ENCODE results near the gene SNAI1.
"Not testable (repeated sequence)": the region's sequence is repeated elsewhere in the genome, so short reads cannot be mapped to it uniquely, and the experiment has no call there.

Gene SNAI1

GRCh38 chr20:49987015-49987867 is 4.5 kb downstream of the SNAI1 start:
- no peak for DNase-seq

DNA sequence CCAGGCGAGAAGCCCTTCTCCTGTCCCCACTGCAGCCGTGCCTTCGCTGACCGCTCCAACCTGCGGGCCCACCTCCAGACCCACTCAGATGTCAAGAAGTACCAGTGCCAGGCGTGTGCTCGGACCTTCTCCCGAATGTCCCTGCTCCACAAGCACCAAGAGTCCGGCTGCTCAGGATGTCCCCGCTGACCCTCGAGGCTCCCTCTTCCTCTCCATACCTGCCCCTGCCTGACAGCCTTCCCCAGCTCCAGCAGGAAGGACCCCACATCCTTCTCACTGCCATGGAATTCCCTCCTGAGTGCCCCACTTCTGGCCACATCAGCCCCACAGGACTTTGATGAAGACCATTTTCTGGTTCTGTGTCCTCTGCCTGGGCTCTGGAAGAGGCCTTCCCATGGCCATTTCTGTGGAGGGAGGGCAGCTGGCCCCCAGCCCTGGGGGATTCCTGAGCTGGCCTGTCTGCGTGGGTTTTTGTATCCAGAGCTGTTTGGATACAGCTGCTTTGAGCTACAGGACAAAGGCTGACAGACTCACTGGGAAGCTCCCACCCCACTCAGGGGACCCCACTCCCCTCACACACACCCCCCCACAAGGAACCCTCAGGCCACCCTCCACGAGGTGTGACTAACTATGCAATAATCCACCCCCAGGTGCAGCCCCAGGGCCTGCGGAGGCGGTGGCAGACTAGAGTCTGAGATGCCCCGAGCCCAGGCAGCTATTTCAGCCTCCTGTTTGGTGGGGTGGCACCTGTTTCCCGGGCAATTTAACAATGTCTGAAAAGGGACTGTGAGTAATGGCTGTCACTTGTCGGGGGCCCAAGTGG is 5.3 kb downstream of the SNAI1 start:
- no peak for DNase-seq

DNA sequence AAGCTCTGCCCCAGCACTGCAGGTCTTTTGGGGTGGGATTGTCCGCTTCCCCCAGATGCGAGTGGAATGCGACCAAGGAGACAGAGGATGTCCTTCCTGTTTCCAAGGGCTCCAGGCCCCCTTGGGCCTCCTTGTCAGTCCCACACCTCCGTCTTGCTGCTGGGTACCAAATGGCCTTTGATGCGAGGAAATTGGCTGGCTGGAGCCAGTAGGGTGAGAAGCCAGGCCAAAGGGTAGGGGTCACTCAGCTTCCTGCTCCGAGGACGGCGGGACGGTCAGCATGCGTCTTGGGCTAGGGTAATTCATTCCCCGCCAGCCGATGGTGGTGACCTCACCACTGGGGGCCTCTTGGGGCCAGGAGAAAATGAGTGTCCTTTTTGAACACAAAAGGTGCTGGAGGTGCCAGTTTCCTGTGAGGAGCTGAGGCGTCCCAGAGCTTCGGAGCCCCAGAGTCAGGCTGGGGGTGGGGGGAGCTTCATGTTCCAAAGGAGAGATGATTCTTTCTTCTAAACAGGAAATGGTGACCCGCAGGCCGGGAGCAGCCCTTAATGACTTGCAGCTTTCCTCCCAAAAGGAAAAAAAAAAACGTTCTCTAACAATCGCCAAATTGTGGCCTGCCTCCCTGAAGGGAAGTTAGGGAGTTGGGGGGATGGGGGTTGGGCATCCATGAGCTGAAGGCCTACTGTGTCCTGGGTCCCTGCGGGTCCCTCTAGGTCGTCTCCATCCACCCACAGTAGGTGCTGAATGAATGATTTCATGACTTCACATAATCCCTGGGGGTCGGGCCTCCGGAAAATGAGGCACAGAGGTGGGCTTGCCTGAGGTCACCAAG is 6.7 kb downstream of the SNAI1 start:
- no peak for DNase-seq

GRCh38 chr20:49990271-49990720 is 7.5 kb downstream of the SNAI1 start:
- DNase-seq, result no peak

- DNase-seq, result peak; percentile 89
These were observed 10.5 kb downstream of the SNAI1 start for GRCh38 chr20:49993301-49993751.

- DNase-seq, result no peak
These were observed 12.8 kb downstream of the SNAI1 start for GRCh38 chr20:49995586-49995985.

DNA sequence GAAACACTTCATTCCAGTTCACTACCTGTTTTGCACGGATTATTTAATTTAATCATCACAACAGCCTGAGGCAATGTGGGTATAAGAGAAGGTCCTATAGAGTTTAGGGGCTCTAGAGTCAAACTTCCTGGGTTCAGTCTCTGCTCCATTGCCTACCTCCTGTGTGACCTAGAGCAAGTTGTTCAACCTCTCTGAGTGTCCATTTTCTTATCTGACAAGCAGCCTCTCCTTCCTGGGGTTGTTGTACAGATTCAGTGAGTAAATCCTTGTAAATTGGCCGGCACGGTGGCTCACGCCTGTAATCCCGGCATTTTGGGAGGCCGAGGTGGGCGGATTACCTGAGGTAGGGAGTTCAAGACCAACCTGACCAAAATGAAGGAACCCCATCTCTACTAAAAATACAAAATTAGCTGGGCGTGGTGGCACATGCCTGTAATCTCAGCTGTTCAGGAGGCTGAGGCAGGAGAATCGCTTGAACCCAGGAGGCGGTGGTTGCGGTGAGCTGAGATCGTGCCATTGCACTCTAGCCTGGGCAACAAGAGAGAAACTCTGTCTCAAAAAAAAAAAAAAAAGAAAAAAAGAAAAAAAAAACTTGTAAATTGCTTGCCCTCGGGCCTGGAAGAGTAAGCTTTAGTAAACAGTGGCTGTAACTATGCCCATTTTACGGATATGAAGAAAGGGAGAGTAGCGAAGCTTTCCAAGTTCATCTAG is 15.9 kb downstream of the SNAI1 start:
- not testable (repeated sequence) for DNase-seq

DNA sequence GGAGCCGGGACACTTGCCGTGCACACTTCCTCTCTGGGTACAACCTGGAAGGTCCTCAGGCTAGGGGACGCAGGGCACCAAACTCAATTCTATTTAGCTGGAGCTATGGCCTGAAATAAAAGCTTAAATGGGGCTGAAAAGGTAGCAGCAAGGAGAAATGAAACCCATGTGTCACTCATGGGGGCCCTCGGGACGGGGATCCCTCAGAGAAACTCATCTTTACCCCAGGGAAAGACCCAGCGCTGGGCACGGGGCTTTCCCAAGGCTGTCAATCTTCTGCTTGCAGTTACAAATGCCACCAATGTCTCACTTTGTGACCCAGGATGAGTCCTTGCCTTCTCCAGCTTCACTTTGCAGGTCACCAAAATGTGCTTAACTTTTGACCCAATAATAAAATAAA is 16.5 kb downstream of the SNAI1 start:
- peak; percentile 89 for DNase-seq

DNA sequence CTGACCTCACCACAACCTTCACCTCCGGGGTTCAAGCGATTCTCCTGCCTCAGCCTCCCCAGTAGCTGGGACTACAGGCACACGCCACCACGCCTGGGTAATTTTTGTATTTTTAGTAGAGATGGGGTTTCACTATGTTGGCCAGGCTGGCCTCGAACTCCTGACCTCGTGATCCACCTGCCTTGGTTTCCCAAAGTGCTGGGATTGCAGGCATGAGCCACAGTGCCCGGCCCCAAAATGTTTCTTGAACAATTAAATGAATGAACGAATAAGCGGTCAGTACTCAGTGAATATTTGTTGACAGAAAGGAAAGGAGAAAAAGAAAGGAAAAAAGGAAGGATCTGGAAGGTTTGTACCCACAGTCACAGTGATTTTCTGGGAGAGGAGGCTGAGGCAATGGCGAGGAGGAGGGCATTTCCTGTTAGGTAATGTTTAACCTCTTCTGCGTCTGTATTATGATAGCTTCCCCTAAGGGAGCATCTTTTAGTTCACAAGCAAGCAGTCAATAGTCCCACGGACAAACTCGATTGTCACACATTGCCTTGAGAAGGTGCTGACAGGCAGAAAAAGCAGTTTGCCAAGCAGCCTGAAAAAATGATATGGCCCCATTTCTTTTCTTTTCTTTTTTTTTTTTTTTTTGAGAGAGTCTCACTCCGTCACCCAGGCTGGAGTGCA is 17.9 kb downstream of the SNAI1 start:
- DNase-seq, result peak; percentile 84

GRCh38 chr20:50001784-50002311 is 19.1 kb downstream of the SNAI1 start:
- DNase-seq, result no peak

DNA sequence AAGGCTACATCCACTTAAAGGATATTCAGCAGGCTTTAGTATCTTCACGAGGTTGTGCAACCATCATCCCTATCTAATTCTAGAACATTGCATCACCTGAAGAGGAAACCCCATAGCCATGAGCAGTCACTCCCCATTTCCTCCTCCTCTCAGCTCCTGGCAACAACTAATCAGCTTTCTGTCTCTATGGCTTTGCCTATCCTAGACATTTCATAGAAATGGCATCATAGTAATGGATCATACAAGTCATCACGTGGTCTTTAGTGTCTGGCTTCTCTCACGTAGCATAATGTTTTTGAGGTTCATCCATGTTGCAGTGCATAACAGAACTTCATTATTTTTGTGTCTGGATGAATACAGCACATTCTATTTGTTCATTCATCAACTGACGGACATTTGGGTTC is 20.5 kb downstream of the SNAI1 start:
- DNase-seq, result peak; percentile 98

- peak; percentile 93 for DNase-seq
These were observed 21.4 kb downstream of the SNAI1 start for GRCh38 chr20:50004229-50004628.

DNA sequence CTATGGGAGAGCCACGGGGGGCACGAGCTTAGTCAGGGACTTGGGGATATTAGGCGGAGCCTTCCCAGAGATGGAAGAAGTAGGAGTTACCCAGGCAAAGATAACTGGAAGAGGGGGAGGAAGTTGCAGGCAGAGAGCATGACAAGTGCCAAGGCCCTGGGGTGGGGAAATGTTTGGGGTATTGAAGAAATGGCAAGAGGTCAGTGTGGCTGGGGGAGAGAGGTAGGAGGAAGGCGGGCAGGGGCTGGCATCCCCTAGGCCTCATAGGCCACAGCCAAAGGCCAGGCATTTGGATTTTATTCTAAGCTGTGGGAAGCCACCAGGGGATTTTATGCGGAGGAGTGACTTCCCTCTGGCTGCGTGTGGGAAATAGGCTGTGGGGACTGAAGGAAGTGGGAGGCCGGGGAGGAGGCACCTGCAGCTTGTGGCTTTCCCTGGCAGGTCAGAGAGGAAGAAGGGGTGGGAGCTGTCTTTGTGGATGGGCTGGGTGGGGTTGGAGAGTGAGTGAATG is 22.7 kb downstream of the SNAI1 start:
- DNase-seq, result peak; percentile 88

GRCh38 chr20:50007369-50007768 is 24.6 kb downstream of the SNAI1 start:
- DNase-seq, result no peak

- DNase-seq, result no peak
These were observed 25.2 kb downstream of the SNAI1 start for GRCh38 chr20:50008007-50008406.

GRCh38 chr20:50009521-50010454 is 27.0 kb downstream of the SNAI1 start:
- DNase-seq, result no peak

DNA sequence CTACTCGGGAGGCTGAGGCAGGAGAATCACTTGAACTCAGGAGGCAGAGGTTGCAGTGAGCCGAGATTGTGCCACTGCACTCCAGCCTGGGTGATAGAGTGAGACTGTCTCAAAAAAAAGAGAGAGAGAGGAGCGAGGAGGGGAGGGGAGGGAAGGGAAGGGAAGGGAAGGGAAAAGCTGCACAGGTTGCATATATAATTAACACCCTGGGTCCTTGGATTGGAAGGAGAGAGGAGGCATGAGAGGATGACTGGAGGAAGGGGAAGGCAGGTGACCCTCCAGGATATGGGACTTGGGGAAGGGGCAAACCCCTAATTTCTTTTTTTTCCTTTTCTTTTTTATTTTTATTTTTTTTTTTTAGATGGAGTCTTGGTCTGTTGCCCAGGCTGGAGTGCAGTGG is 28.8 kb downstream of the SNAI1 start:
- not testable (repeated sequence) for DNase-seq

GRCh38 chr20:50012282-50013263 is 29.8 kb downstream of the SNAI1 start:
- no peak for DNase-seq

- DNase-seq, result peak; percentile 64
These were observed 31.2 kb downstream of the SNAI1 start for GRCh38 chr20:50013976-50014375.
